H1 (cell line): ENCODE results near the gene WDR45.

Experiments used
- BRCA1 ChIP-seq: IDR thresholded peaks from 2 replicates; pipeline ENCODE4 v1.6.1; 2012; ENCODE audit warnings: low read depth, low read length, improper control_type of control experiment
- CREB1 ChIP-seq: IDR thresholded peaks from 2 replicates; pipeline ENCODE4 v1.6.1; 2012; ENCODE audit warnings: inconsistent platforms

GRCh38 chrX:49066690-49067089 is 13.0 kb downstream of the WDR45 start:
- TF ChIP-seq BRCA1: no peak
- no peak for TF ChIP-seq CREB1
